HG03045 (cell line): ENCODE measurements around the gene IL20.

Experiments
- ATAC-seq: cut with Tn5 transposase; IDR thresholded peaks from one replicate; pipeline ENCODE4 v1.9.1; 2021; ENCODE audit warnings: mild to moderate bottlenecking, moderate library complexity; ENCODE audit not compliant: unreplicated experiment

Gene IL20

GRCh38 chr1:206899717-206900116 lies 34.3 kb downstream of the IL20 start:
- no peak for ATAC-seq

- ATAC-seq, result no peak
Observed at GRCh38 chr1:206900149-206900548, 34.7 kb downstream of the IL20 start.

- no peak for ATAC-seq
Observed at GRCh38 chr1:206901944-206902343, 36.5 kb downstream of the IL20 start.

GRCh38 chr1:206902702-206903101 lies 37.3 kb downstream of the IL20 start:
- ATAC-seq, result no peak

GRCh38 chr1:206903687-206904086 lies 38.3 kb downstream of the IL20 start:
- ATAC-seq, result no peak

GRCh38 chr1:206904423-206905142 lies 39.2 kb downstream of the IL20 start:
- ATAC-seq, result no peak

GRCh38 chr1:206905295-206906164 lies 40.1 kb downstream of the IL20 start:
- no peak for ATAC-seq

GRCh38 chr1:206907304-206907991 lies 42.0 kb downstream of the IL20 start:
- ATAC-seq, result no peak

- no peak for ATAC-seq
Observed at GRCh38 chr1:206908038-206908437, 42.6 kb downstream of the IL20 start.

GRCh38 chr1:206909161-206909882 lies 43.9 kb downstream of the IL20 start:
- ATAC-seq, result no peak

GRCh38 chr1:206909883-206910318 lies 44.5 kb downstream of the IL20 start:
- no peak for ATAC-seq

GRCh38 chr1:206911064-206911663 lies 45.7 kb downstream of the IL20 start:
- ATAC-seq, result no peak

GRCh38 chr1:206912445-206913095 lies 47.1 kb downstream of the IL20 start:
- no peak for ATAC-seq

- no peak for ATAC-seq
Observed at GRCh38 chr1:206913766-206914537, 48.5 kb downstream of the IL20 start.

- ATAC-seq, result no peak
Observed at GRCh38 chr1:206915030-206915735, 49.8 kb downstream of the IL20 start.

- ATAC-seq, result no peak
Observed at GRCh38 chr1:206916000-206916709, 50.7 kb downstream of the IL20 start.

GRCh38 chr1:206918076-206918475 lies 52.7 kb downstream of the IL20 start:
- ATAC-seq, result no peak
